H9 (cell line): ENCODE results near the gene SLC16A2. TPM values are rescaled to one million over a fixed set of nuclear protein-coding genes. Genes with fewer than 3 reads are reported as not detected.

Source experiments
- DNase-seq: peaks from one replicate; pipeline ENCODE4 v3.0.0-alpha.2; 2017
- H2AFZ ChIP-seq: one replicate; pipeline ENCODE4 v1.6.1; 2013; ENCODE audit warnings: mild to moderate bottlenecking, low read length, control low read depth, moderate library complexity
- H2AK5ac ChIP-seq: 2 replicates; pipeline ENCODE4 v1.6.1; 2013; ENCODE audit warnings: low read length, control low read depth, mixed read lengths; ENCODE audit not compliant: insufficient read length
- H2BK120ac ChIP-seq: one replicate; pipeline ENCODE4 v1.6.1; 2013; ENCODE audit warnings: low read depth, mild to moderate bottlenecking, low read length, control low read depth, inconsistent platforms; ENCODE audit not compliant: poor library complexity, severe bottlenecking
- H2BK12ac ChIP-seq: 2 replicates; pipeline ENCODE4 v1.6.1; 2013; ENCODE audit warnings: low read length, control low read depth, mixed read lengths, low read depth; ENCODE audit not compliant: insufficient read length
- H2BK15ac ChIP-seq: 2 replicates; pipeline ENCODE4 v1.6.1; 2013; ENCODE audit warnings: low read depth, low read length, control low read depth
- H2BK20ac ChIP-seq: one replicate; pipeline ENCODE4 v1.6.1; 2013; ENCODE audit warnings: low read depth, mild to moderate bottlenecking, low read length, control low read depth, inconsistent platforms; ENCODE audit not compliant: poor library complexity, severe bottlenecking
- H2BK5ac ChIP-seq: 2 replicates; pipeline ENCODE4 v1.6.1; 2013; ENCODE audit warnings: low read length, control low read depth, mixed read lengths; ENCODE audit not compliant: insufficient read length
- H3K14ac ChIP-seq: 2 replicates; pipeline ENCODE4 v1.6.1; 2013; ENCODE audit warnings: low read length, control low read depth; ENCODE audit not compliant: insufficient read depth
- H3K18ac ChIP-seq: 2 replicates; pipeline ENCODE4 v1.6.1; 2013; ENCODE audit warnings: low read depth, mild to moderate bottlenecking, mixed read lengths, low read length, control low read depth; ENCODE audit not compliant: insufficient read length
- H3K23ac ChIP-seq: 2 replicates; pipeline ENCODE4 v1.6.1; 2013; ENCODE audit warnings: low read length, control low read depth, mixed read lengths, low read depth; ENCODE audit not compliant: insufficient read length
- H3K23me2 ChIP-seq: 2 replicates; pipeline ENCODE4 v1.6.1; 2013; ENCODE audit warnings: low read depth, mild to moderate bottlenecking, mixed read lengths, low read length, control low read depth; ENCODE audit not compliant: insufficient read length, poor library complexity, severe bottlenecking
- H3K27ac ChIP-seq: 2 replicates; pipeline ENCODE4 v1.5.1; 2013; ENCODE audit warnings: low read length, control low read depth, mixed read lengths, low read depth; ENCODE audit not compliant: insufficient read length
- H3K27me3 ChIP-seq: 2 replicates; pipeline ENCODE4 v1.6.1; 2013; ENCODE audit warnings: low read length, control low read depth, inconsistent platforms; ENCODE audit not compliant: insufficient read depth
- H3K4ac ChIP-seq: 2 replicates; pipeline ENCODE4 v1.6.1; 2013; ENCODE audit warnings: low read depth, mild to moderate bottlenecking, control low read depth, inconsistent platforms, low read length, moderate library complexity
- H3K4me1 ChIP-seq: 2 replicates; pipeline ENCODE4 v1.6.1; 2013; ENCODE audit warnings: low read length, control low read depth, inconsistent platforms; ENCODE audit not compliant: insufficient read depth
- H3K4me2 ChIP-seq: 2 replicates; pipeline ENCODE4 v1.6.1; 2013; ENCODE audit warnings: low read length, control low read depth, mixed read lengths; ENCODE audit not compliant: insufficient read length, insufficient read depth
- H3K56ac ChIP-seq: 2 replicates; pipeline ENCODE4 v1.6.1; 2013; ENCODE audit warnings: low read depth, mild to moderate bottlenecking, mixed read lengths, low read length, control low read depth; ENCODE audit not compliant: insufficient read length
- H3K79me1 ChIP-seq: 2 replicates; pipeline ENCODE4 v1.6.1; 2013; ENCODE audit warnings: low read depth, mild to moderate bottlenecking, moderate library complexity, low read length, control low read depth, inconsistent platforms; ENCODE audit not compliant: insufficient read depth, poor library complexity, severe bottlenecking
- H3K79me2 ChIP-seq: 2 replicates; pipeline ENCODE4 v1.6.1; 2013; ENCODE audit warnings: low read length, control low read depth, inconsistent platforms; ENCODE audit not compliant: insufficient read depth
- H3K9ac ChIP-seq: 2 replicates; pipeline ENCODE4 v1.6.1; 2013; ENCODE audit warnings: low read length, control low read depth, mixed read lengths; ENCODE audit not compliant: insufficient read length; ENCODE audit errors: extremely low read depth
- H3K9me3 ChIP-seq: one replicate; pipeline ENCODE4 v1.6.1; 2013; ENCODE audit warnings: low read depth, low read length, inconsistent platforms; ENCODE audit not compliant: control insufficient read depth
- H3T11ph ChIP-seq: one replicate; pipeline ENCODE4 v1.6.1; 2013; ENCODE audit warnings: mild to moderate bottlenecking, low read length, control low read depth, inconsistent platforms
- H4K20me1 ChIP-seq: one replicate; pipeline ENCODE4 v1.6.1; 2013; ENCODE audit not compliant: control insufficient read depth, insufficient read length, insufficient read depth
- H4K5ac ChIP-seq: 2 replicates; pipeline ENCODE4 v1.6.1; 2013; ENCODE audit warnings: low read depth, mild to moderate bottlenecking, mixed read lengths, low read length, control low read depth; ENCODE audit not compliant: insufficient read length
- H4K8ac ChIP-seq: replicated peaks from 2 replicates; pipeline ENCODE4 v1.6.1; 2013; ENCODE audit warnings: low read length, control low read depth, mixed read lengths, low read depth; ENCODE audit not compliant: insufficient read length
- H4K91ac ChIP-seq: 2 replicates; pipeline ENCODE4 v1.6.1; 2013; ENCODE audit warnings: low read depth, mild to moderate bottlenecking, moderate library complexity, mixed read lengths, low read length, control low read depth; ENCODE audit not compliant: insufficient read length
- H3K27ac Mint-ChIP-seq, 3 experiments: 2 replicates in 2 of 3; 3 replicates in 1 of 3; pipeline ENCODE4 v1.8.0; 2020 to 2021; ENCODE audit warnings: mixed read lengths in 3 of 3, mild to moderate bottlenecking in 1 of 3, moderate library complexity in 1 of 3
- H3K27me3 Mint-ChIP-seq: 2 replicates; pipeline ENCODE4 v1.8.0; 2021; ENCODE audit warnings: low read depth, mild to moderate bottlenecking, moderate library complexity, mixed read lengths
- H3K36me3 Mint-ChIP-seq, 3 experiments: 2 replicates in 2 of 3; 3 replicates in 1 of 3; pipeline ENCODE4 v1.8.0; 2020 to 2021; ENCODE audit warnings: low read depth in 3 of 3, mixed read lengths in 3 of 3; ENCODE audit not compliant: insufficient read depth in 1 of 3
- H3K4me1 Mint-ChIP-seq, 2 experiments: 2 replicates each; pipeline ENCODE4 v1.8.0; 2020; ENCODE audit warnings: mixed read lengths in 2 of 2
- H3K4me3 Mint-ChIP-seq, 2 experiments: 2 replicates in 1 of 2; 3 replicates in 1 of 2; pipeline ENCODE4 v1.8.0; 2020 to 2021; ENCODE audit warnings: mild to moderate bottlenecking in 2 of 2, mixed read lengths in 2 of 2, moderate library complexity in 1 of 2
- H3K9me3 Mint-ChIP-seq, 2 experiments: 2 replicates in 1 of 2; 3 replicates in 1 of 2; pipeline ENCODE4 v1.8.0; 2020; ENCODE audit warnings: mild to moderate bottlenecking in 2 of 2, mixed read lengths in 2 of 2, moderate library complexity in 1 of 2
- WGBS: extraction: QIAGEN DNeasy Blood & Tissue Kit; methylation state at CpG from one replicate; pipeline ENCODE4 v1.1.7; 2013; ENCODE audit warnings: missing lambda C conversion rate, low lambda C conversion rate, mixed read lengths; ENCODE audit not compliant: insufficient read length; ENCODE audit errors: extremely low coverage; 5-methylcytosine and 5-hydroxymethylcytosine counted together
- total RNA-seq: library from RNA; stranded (reverse); gene quantifications from 2 replicates; pipeline ENCODE4 v1.2.1, GENCODE V29; 2021
- TF ChIP-seq, protein P1 (sequence below): fragments of 200-600 bp; sonication (generic); conservative IDR thresholded peaks from 3 replicates; pipeline ENCODE4 v1.8.0; 2021; ENCODE audit warnings: antibody characterized with exemption, mild to moderate bottlenecking

The SLC16A2 gene
- total RNA-seq, 1 experiment from 2014 or later, result 17.1 TPM

DNA sequence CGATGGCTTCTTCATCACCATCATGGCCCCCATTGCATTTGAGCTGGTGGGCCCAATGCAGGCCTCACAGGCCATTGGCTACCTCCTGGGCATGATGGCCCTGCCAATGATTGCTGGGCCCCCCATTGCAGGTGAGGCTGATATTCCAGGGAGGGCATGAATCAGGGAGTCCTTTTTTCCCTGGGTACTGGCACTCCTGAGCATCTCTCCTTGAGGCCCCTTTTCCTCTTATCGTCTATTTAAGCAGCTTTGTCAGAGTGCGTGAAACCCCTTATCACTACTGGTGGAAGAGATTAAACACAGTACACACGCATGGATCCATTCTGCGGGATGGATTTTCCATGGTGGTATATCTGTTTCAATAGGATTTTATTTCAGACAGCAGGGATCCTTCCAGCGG is 108.0 kb downstream of the SLC16A2 start:
- Histone ChIP-seq H4K20me1 (no peaks in the 10 kb centered on the region), H3K79me1 (no peaks in the 10 kb centered on the region), H2AK5ac (no peak overlapping the region), H2BK15ac (no peak overlapping the region), H3K27me3 (no peaks in the 10 kb centered on the region), H2BK5ac (no peak overlapping the region), H2BK20ac (no peak overlapping the region), H2BK120ac (no peak overlapping the region), H3K23me2 (no peaks in the 10 kb centered on the region), H3K4me1 (peaks cover 4% of the 10 kb centered on the region; the same call in 1 of the 2 replicates), H4K91ac (no peak overlapping the region), H3K9ac (no peak overlapping the region), H2AFZ (no peak overlapping the region), H3K4me2 (no peak overlapping the region), H3K56ac (no peak overlapping the region), H3K18ac (no peak overlapping the region), H4K5ac (no peak overlapping the region), H3K14ac (no peak overlapping the region), H3K23ac (no peak overlapping the region), H4K8ac (no peak overlapping the region), H2BK12ac (no peak overlapping the region), H3K27ac (no peak overlapping the region), H3T11ph (no peak overlapping the region), H3K79me2 (no peaks in the 10 kb centered on the region), H3K4ac (no peak overlapping the region), H3K9me3 (peaks cover 9% of the 10 kb centered on the region)
- no peaks in the 10 kb centered on the region; the same call in none of the 2 replicates for H3K27me3 Mint-ChIP-seq
- H3K4me1 Mint-ChIP-seq, result peaks cover 3 to 7% of the 10 kb centered on the region in 2 experiments; a peak in 3 of 4 replicates
- H3K27ac Mint-ChIP-seq, result no peak overlapping the region; a peak in 1 of 7 replicates
- H3K4me3 Mint-ChIP-seq, result no peak overlapping the region
- WGBS, result no CpG with 5 or more reads among the region's 6 CpGs
- peaks cover 22 to 42% of the 10 kb centered on the region in 2 experiments for H3K9me3 Mint-ChIP-seq
- H3K36me3 Mint-ChIP-seq, result peaks cover 0 to 22% (median 4%) of the 10 kb centered on the region in 3 experiments; a peak in 6 of 7 replicates
- DNase-seq, result no peak
- TF ChIP-seq, protein P1, sequence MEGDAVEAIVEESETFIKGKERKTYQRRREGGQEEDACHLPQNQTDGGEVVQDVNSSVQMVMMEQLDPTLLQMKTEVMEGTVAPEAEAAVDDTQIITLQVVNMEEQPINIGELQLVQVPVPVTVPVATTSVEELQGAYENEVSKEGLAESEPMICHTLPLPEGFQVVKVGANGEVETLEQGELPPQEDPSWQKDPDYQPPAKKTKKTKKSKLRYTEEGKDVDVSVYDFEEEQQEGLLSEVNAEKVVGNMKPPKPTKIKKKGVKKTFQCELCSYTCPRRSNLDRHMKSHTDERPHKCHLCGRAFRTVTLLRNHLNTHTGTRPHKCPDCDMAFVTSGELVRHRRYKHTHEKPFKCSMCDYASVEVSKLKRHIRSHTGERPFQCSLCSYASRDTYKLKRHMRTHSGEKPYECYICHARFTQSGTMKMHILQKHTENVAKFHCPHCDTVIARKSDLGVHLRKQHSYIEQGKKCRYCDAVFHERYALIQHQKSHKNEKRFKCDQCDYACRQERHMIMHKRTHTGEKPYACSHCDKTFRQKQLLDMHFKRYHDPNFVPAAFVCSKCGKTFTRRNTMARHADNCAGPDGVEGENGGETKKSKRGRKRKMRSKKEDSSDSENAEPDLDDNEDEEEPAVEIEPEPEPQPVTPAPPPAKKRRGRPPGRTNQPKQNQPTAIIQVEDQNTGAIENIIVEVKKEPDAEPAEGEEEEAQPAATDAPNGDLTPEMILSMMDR, result no peak
